ENCODE results near the gene RGS12.

The RGS12 gene

GRCh38 chr4:3313556-3314228 is 20.9 kb downstream of the RGS12 start:
- no peak for DNase-seq

GRCh38 chr4:3314706-3315260 is 22.0 kb downstream of the RGS12 start:
- no peak for DNase-seq

- no peak for DNase-seq
Measured at GRCh38 chr4:3315566-3315965, 22.7 kb downstream of the RGS12 start.

GRCh38 chr4:3316146-3316545 is 23.3 kb downstream of the RGS12 start:
- no peak for DNase-seq

DNA sequence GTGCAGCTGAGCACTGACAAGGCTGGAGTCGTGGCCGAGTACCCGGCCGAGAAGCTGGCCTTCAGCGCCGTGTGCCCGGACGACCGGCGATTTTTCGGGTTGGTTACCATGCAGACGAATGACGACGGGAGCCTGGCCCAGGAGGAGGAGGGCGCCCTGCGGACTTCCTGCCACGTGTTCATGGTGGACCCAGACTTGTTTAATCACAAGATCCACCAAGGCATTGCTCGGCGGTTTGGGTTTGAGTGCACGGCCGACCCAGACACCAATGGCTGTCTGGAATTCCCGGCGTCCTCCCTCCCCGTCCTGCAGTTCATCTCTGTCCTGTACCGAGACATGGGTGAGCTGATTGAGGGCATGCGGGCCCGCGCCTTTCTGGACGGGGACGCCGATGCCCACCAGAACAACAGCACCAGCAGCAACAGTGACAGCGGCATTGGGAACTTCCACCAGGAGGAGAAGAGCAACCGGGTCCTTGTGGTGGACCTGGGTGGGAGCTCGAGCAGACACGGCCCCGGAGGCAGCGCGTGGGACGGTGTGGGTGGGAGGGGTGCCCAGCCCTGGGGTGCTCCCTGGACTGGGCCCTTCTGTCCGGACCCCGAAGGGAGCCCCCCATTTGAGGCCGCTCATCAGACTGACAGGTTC is 24.3 kb downstream of the RGS12 start:
- no peak for DNase-seq

GRCh38 chr4:3317656-3318211 is 24.9 kb downstream of the RGS12 start:
- DNase-seq = no peak

DNA sequence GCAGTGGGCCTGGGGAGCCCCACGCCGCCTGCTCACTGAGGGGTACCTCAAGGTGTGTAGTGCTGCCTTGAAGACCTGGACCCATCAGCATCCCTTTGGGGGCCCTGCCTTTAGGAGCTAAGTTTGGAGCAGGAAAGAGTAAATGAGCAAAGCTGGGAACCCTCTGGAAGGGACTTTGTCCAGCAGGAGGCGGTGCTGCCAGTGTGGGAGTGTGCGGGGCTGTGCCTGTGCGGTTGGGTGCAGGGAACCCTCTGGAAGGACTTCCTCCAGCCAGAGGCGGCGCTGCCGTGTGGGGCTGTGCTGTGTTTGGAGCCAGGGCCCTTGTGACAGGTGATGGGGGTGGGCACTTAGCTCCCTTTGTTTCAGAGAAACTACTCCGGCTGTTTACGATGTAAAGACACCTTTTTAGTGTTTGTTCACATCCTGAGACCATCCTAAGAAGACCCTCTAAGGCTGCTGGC is 25.8 kb downstream of the RGS12 start:
- no peak for DNase-seq

DNA sequence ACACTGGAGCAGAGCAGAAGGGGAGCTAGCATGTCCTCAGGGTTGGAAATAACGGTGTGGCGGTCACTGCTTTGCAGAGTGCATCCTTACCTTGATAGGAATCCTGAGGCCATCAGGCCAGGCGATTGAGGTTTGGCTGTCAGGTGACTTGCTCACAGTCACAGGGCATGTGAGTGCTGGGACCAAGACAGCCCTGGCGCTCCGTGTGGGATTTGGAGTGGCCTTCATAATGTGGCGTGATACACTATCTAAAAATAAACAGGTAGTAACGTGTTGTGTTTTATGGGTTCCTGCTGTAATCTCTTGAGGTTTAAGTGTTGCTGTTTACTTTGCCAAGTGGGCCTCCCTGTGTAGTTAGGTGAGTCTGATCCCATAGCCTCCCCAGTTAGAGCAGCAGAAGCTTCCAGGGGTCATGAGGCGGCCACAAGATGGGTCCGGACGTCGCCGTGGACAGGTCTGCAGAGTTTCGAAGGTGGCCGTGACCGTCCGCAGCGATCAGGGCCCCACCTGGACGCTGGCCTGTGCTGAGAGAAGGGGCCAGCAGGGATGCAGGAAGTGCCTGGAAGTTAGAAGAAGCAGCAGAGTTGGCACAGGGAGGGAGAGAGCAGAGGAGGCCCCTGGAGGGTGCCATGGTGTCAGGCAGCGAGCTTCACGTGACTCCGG is 27.7 kb downstream of the RGS12 start:
- no peak for DNase-seq

DNA sequence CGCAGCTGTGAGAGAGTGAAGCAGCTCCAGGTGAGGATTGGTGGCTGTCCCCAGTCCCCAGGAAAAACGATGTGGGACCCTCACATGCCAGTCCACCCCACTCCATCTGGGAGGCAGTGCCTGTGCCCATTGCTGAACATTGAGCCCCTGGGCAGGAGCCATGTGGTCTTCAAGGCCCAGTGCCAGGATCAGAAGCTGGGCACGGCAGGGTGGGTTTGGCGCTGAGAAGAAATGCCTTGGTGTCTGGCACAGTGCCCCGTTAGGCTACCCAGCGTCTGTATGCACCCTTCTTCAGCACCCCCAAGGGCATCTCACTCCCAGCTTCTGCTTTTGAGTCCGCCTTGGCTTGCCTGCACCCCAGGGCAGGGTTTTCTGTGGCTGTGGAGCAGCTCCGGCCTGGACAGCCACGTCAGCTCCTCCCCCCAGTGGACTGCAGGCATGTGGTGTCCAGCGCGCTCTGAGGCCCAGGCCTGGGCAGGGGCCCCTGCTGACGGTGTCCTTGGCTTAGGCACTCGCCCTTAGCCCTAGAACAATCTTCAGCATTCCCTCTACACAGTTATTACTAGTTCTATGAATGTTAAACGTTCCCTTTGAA is 28.6 kb downstream of the RGS12 start:
- no peak for DNase-seq

- no peak for DNase-seq
Measured at GRCh38 chr4:3322059-3322550, 29.3 kb downstream of the RGS12 start.

GRCh38 chr4:3323071-3323481 is 30.3 kb downstream of the RGS12 start:
- no peak for DNase-seq

DNA sequence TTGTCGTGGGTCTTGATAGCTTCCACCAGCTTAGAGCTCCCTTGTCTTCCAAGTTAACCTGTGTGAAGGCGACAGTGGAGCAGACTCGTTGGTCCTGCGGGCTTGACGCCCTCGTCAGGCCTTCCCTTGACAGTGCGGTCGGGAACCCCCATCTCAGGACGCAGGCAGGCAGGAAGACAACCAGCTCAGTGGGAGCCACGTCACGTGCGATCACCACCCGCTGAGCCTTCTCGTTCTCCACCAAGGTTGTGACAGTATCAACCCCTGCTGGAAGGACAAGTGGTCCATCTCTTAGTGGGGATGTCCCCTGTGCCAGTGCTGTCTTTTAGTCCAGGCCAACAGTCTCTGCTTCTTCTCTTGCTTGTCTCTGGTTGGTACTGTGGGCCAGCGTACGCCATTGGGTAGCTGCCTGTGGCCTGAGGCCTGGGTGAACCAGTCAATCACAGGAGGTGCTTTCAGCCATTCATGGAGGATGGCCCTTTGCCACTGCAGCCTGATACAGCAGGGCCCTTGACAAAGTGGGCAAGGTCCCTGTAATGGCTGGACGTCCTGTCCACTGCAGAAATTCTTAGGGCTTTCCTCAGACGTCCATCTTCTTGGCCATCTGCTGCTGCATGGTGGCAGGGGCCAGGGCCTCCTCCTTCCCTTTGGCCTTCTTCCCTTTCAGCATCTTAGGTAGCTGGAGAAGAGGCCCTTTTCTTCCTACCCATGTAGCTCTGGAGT is 31.4 kb downstream of the RGS12 start:
- DNase-seq = no peak

DNA sequence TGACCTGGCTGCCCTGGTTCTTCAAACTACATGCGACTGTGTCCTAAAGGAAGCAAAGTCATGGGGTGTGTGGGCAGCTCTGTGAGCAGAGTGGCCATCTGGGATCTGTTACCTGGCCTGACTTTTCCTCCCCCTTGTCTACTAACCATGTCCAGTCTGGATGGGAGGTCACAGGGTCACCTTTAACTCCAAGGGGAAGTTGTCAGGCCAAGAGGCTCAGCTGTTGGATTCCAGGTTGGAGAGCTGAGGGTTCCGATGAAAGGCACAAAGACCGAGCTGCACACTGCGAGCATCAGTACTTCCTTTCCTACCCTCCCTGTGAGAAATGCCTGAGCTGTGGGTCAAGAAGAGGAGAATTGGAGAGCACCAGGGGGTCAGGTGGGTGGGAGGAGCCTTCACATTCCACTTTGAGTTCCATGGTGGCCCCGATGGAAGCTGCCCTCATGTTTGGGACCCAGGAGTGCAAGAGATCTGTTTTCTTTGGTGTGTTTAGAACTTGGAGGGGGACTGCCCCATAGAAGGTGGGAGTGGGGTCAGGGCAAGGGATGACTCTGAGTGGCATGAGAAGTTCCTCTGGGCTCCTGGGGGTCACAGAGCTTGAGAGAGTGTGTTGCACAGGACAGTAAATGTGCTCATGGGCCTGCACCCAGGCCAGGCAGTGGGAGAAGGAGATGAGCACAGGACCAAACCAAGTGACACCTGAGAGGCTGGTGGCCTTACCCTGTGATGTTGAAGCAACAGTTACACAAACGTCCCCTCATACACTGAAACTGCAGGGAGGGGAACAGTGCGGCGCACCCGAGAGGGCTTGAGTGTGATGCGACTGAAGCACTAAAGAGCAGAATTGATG is 36.2 kb downstream of the RGS12 start:
- no peak for DNase-seq

DNA sequence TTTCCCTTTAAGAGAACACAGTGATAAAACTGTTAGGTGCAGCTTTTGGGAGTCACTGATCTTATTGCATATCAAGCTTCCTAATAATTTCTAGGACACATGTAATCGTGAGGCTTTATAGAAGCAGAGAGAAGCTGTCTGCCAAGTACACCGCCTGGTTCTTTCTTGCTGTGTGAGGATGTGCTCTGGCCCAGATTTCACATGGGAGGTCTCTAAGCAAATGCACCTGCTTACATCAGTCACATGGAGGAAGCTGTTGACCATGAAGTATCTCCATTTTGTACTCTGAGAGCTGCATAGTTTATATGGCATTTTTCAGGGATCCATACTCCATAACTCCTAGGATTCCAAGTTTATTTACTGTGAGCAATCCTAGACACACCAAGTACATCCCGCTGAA is 37.1 kb downstream of the RGS12 start:
- no peak for DNase-seq

GRCh38 chr4:3330707-3331106 is 37.9 kb downstream of the RGS12 start:
- no peak for DNase-seq

DNA sequence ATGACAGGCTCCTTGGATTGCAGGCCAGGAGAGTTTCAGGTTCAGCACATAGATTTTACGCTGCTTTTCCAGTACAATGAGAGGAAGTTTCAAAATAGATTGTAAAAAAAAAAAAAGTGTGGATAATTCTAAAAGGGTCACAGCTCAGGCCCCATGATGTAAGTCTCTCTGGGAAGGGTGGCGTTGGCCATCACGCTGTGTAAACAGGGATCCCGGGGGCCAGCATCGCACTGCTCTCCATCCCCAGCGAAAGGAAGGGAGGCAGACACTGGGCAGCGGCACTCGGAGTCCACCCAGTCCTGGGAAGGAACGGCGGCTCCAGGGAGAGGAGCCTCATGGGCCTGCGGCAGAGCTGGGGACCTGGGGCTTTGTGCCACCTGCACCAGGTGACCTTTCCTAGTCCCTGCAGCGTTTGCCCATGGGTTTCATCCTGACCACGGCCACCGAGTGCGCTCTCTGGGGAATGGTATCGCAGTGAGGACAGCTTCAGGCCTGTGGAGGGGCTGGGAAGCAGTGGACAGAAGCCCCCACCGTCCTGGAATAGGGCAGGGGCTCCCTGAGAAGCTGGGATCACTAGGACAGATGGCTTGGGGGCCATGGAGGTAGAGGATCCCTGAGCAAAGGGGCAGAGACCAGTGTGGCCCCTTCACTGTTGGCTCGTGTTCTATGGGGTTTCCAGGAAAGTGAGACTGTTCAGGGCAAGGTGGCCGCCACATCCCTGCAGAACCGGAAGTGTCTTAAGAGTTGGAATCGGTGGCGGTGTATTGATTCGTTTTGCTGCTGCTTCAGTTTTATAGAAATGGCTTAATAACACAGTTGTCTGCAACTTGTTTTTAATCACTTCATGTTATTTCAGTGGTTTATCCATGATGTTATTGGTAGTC is 38.9 kb downstream of the RGS12 start:
- no peak for DNase-seq

- no peak for DNase-seq
Measured at GRCh38 chr4:3332498-3332897, 39.7 kb downstream of the RGS12 start.

- no peak for DNase-seq
Measured at GRCh38 chr4:3334316-3334715, 41.5 kb downstream of the RGS12 start.

- DNase-seq = no peak
Measured at GRCh38 chr4:3335385-3335784, 42.6 kb downstream of the RGS12 start.

DNA sequence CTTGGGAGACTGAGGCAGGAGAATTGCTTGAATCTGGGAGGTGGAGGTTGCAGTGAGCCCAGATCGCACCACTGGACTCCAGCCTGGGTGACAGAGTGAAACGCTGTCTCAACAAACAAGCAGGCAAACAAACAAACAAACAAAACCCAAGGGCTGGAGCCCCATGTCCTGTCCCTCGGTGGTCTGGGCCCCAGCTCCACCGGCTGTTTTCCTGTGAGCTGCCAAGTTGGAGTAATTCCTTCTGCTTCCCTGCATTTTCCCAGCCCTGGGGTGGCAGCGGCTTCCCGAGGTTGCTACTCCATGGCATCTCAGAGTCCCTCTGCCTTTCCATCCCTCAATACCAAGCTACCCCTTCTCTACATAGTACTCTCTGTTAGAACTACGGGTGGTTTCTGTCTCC is 43.2 kb downstream of the RGS12 start:
- no peak for DNase-seq

Measured in CD4-positive, alpha-beta T cell treated with Interferon alpha-2 for 1 hour (primary cell).